ENCODE data around the gene DPH2. TPM values are rescaled to one million over a fixed set of nuclear protein-coding genes. Genes with fewer than 3 reads are reported as not detected.
A peak's percentile ranks its signal among the peaks of the same experiment; 100 is the strongest.

The DPH2 gene, protein sequence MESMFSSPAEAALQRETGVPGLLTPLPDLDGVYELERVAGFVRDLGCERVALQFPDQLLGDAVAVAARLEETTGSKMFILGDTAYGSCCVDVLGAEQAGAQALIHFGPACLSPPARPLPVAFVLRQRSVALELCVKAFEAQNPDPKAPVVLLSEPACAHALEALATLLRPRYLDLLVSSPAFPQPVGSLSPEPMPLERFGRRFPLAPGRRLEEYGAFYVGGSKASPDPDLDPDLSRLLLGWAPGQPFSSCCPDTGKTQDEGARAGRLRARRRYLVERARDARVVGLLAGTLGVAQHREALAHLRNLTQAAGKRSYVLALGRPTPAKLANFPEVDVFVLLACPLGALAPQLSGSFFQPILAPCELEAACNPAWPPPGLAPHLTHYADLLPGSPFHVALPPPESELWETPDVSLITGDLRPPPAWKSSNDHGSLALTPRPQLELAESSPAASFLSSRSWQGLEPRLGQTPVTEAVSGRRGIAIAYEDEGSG
- 10 to 100 TPM; 14.2 to 19.0 (median 15.4) TPM for total RNA-seq
- 10.7 TPM for polyA plus RNA-seq
- long read RNA-seq, donor 1, transcript DPH2-201 (6 exons, 2,472 nt) = major isoform, 19 of 29 reads
- long read RNA-seq, donor 1, partial matches to known transcripts = 4 of 29 reads
- long read RNA-seq, donor 1, other reads (novel, unspliced or antisense) = 2 of 29 reads
- long read RNA-seq, donor 2, transcript DPH2-201 (6 exons, 2,472 nt) = major isoform, 11 of 17 reads
- long read RNA-seq, donor 2, partial matches to known transcripts = 0 of 17 reads
- long read RNA-seq, donor 2, other reads (novel, unspliced or antisense) = 2 of 17 reads
- long read RNA-seq, donor 3, transcript DPH2-201 (6 exons, 2,472 nt) = major isoform, 20 of 39 reads
- long read RNA-seq, donor 3, partial matches to known transcripts = 7 of 39 reads
- long read RNA-seq, donor 3, other reads (novel, unspliced or antisense) = 7 of 39 reads
- long read RNA-seq, donor 4, partial matches to known transcripts = 0 of 9 reads
- long read RNA-seq, donor 4, other reads (novel, unspliced or antisense) = 3 of 9 reads

DNA sequence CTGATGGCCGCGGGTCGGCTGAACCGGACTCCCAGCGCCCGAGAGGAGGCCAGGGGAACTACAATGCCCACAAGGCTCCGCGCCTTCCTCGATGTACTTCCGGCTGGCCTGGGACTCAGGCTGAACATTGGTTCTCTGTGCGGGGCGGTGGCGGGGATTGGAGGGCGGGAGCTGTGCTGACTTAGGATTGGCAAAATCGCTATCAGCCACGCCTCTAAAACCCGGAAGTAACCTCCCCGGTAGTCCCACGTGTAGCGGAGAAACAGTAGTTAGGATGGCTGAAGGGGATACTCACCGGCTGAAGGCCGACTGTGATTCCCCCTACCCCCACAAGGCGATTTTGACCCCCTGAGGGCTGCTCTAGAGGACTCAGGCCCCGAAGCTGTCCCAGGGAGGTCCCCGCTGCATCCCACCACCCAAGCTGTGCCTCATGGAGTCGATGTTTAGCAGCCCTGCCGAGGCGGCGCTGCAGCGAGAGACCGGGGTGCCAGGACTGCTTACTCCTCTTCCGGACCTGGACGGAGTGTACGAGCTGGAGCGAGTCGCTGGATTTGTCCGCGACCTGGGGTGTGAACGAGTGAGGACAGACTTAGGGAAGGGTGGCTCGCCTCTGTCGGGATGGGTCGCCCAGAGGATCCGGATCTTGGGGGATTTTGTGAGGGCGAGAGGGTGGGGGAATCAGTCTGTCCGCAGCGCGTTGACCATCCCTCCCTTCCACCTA is at the start of gene DPH2:
Gene DPH2, plus strand, starts transcription at position 265 of the 721 bp plus-strand sequence. Its CDS starts 166 bp downstream, at position 431.
- intact Hi-C loops (cut with DNase I) = no loop called here
- DNase-seq = peak; percentile 98
- H3K4me1 ChIP-seq (ENCODE audit: control insufficient read depth, insufficient read depth, low read length) = peaks cover 5% of the 10 kb centered on the region
- no peaks in the 10 kb centered on the region for H3K27me3 ChIP-seq (ENCODE audit: control insufficient read depth, insufficient read depth)
- ATAC-seq = peak; percentile 93 to 94
- under 1% methylated on average over 47 of the region's 47 CpGs for WGBS
- peak within 1 kb of the TSS; percentile 87 for H3K4me3 ChIP-seq (ENCODE audit: low read length)
- peak within 1 kb of the TSS; percentile 16 for H3K27ac ChIP-seq (ENCODE audit: low read length)
- H3K9me3 ChIP-seq (ENCODE audit: control insufficient read depth, low read length) = no peaks in the 10 kb centered on the region

DNA sequence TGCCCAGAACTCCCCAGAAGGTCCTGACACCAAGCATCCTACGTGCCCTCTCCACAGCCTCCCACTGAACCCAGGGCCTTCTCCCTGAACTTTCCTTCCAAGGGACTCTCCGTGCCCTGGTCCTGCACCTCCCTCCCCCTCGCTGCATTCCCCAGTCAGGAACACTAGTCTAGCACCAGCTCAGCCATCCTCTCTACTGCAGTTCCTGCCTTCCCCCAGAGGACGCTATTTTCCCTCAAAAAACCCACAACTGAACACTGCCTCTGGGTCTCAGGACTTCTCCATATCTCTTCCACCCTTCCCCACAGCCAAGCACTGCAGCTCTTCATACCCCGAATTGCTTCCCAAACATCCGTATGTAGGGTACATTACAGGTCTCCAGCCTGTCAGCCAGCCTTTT is 48.8 kb upstream of the DPH2 start:
- 92% methylated on average over 6 of the region's 6 CpGs for WGBS
- no peak for ATAC-seq
- intact Hi-C loops (cut with DNase I) = no loop called here
- H3K27me3 ChIP-seq (ENCODE audit: control insufficient read depth, insufficient read depth) = no peaks in the 10 kb centered on the region
- H3K4me1 ChIP-seq (ENCODE audit: control insufficient read depth, insufficient read depth, low read length) = no peaks in the 10 kb centered on the region
- H3K9me3 ChIP-seq (ENCODE audit: control insufficient read depth, low read length) = no peaks in the 10 kb centered on the region
- no peak overlapping the region for H3K4me3 ChIP-seq (ENCODE audit: low read length)
- DNase-seq = no peak
- no peak overlapping the region for H3K27ac ChIP-seq (ENCODE audit: low read length)

- WGBS = 86% methylated on average over 4 of the region's 4 CpGs
- Histone ChIP-seq H3K4me1 (ENCODE audit: control insufficient read depth, insufficient read depth, low read length) (no peaks in the 10 kb centered on the region), H3K27ac (ENCODE audit: low read length) (no peak overlapping the region), H3K4me3 (ENCODE audit: low read length) (no peak overlapping the region), H3K27me3 (ENCODE audit: control insufficient read depth, insufficient read depth) (no peaks in the 10 kb centered on the region), H3K9me3 (ENCODE audit: control insufficient read depth, low read length) (no peaks in the 10 kb centered on the region)
- no peak for ATAC-seq
- intact Hi-C loops (cut with DNase I) = no loop called here
- no peak for DNase-seq
Observed at GRCh38 chr1:43924516-43924915, 45.3 kb upstream of the DPH2 start.

GRCh38 chr1:43925846-43926245 is 44.0 kb upstream of the DPH2 start:
- no peak overlapping the region for H3K27ac ChIP-seq (ENCODE audit: low read length)
- WGBS = 91% methylated on average over 9 of the region's 9 CpGs
- no peaks in the 10 kb centered on the region for H3K27me3 ChIP-seq (ENCODE audit: control insufficient read depth, insufficient read depth)
- no peak for DNase-seq
- intact Hi-C loops (cut with DNase I) = no loop called here
- no peaks in the 10 kb centered on the region for H3K4me1 ChIP-seq (ENCODE audit: control insufficient read depth, insufficient read depth, low read length)
- no peak overlapping the region for H3K4me3 ChIP-seq (ENCODE audit: low read length)
- H3K9me3 ChIP-seq (ENCODE audit: control insufficient read depth, low read length) = no peaks in the 10 kb centered on the region
- no peak for ATAC-seq

GRCh38 chr1:43930168-43930948 is 39.5 kb upstream of the DPH2 start:
- no peak overlapping the region for H3K4me3 ChIP-seq (ENCODE audit: low read length)
- no peaks in the 10 kb centered on the region for H3K9me3 ChIP-seq (ENCODE audit: control insufficient read depth, low read length)
- 95% methylated on average over 10 of the region's 10 CpGs for WGBS
- no peaks in the 10 kb centered on the region for H3K27me3 ChIP-seq (ENCODE audit: control insufficient read depth, insufficient read depth)
- intact Hi-C loops (cut with DNase I) = loop anchor here in 1 of 4 donors (5.0 kb wide), 1 partner anchor 168 kb away; no protein-coding TSS in a partner anchor
- H3K4me1 ChIP-seq (ENCODE audit: control insufficient read depth, insufficient read depth, low read length) = no peaks in the 10 kb centered on the region
- ATAC-seq = no peak
- DNase-seq = no peak
- H3K27ac ChIP-seq (ENCODE audit: low read length) = no peak overlapping the region

DNA sequence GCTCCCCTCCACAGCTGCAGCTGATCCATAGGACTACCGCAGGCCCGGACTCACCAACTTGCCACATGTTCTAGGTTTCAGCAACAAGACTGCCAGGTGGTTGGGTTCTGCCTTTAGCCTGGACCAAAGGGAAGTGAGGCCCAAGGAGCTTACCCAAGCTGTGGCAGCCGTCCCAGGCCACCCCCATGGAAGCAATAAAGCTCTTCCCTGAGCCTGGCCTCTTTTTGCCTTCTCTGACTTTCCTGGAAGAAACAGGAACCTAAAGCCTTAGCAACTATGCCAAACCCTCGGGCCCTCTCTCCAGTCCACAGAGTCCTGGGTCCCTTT is 38.9 kb upstream of the DPH2 start:
- intact Hi-C loops (cut with DNase I) = loop anchor here in 1 of 4 donors (5.0 kb wide), 1 partner anchor 169 kb away; no protein-coding TSS in a partner anchor
- no peak for DNase-seq
- peaks cover 2% of the 10 kb centered on the region for H3K4me1 ChIP-seq (ENCODE audit: control insufficient read depth, insufficient read depth, low read length)
- H3K27me3 ChIP-seq (ENCODE audit: control insufficient read depth, insufficient read depth) = no peaks in the 10 kb centered on the region
- H3K9me3 ChIP-seq (ENCODE audit: control insufficient read depth, low read length) = no peaks in the 10 kb centered on the region
- no peak overlapping the region for H3K4me3 ChIP-seq (ENCODE audit: low read length)
- no peak overlapping the region for H3K27ac ChIP-seq (ENCODE audit: low read length)
- WGBS = 86% methylated on average over 4 of the region's 4 CpGs
- ATAC-seq = no peak

DNA sequence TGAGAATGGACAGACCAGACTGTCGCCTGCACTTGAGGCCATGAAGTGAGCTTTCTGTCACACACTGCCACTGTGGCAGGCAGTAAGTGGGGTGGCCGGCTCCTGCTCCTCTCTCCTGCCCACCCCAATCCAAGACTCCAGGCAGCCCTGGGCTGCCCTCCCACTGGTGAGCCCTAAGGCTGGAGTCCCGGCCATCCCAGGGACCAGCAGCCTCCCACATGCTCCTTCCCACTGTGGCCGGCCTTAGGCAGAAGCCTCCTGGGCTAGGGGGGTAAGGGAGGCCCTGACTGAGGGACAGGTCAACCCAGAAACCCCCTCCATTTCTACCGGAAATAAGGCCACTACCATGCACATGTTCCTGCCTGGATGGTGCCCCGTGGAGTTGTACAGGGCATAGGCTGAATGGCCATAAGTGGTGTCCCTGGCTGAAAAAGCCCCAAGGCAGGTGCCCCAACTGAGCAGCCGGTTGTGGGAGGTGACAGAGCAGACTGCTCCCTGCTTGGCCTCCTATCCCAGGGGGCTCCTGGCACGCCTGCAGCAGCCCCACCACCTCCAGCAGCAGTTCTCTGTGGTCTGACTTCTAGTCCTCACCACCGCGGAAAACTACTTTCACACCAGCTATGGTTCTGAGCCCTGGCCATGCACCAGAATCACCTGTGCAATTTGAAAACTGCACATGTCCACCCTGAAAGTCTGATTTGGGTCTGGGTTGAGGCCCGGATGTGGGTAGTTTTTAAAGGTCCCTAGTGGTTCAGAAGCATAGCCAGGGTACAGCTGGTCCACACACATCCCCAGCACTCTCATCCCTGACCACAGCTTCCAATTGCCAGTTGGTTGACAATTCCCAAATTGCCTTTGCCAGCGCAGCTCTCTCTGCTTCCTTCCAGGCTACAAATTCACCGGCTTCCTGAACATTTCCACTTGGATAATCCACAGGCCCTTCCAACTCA is 37.8 kb upstream of the DPH2 start:
- 87% methylated on average over 13 of the region's 13 CpGs for WGBS
- intact Hi-C loops (cut with DNase I) = loop anchor here in 1 of 4 donors (5.0 kb wide), 1 partner anchor 170 kb away; no protein-coding TSS in a partner anchor

GRCh38 chr1:43932786-43933385 is 36.9 kb upstream of the DPH2 start:
- Histone ChIP-seq H3K4me3 (ENCODE audit: low read length) (no peak overlapping the region), H3K9me3 (ENCODE audit: control insufficient read depth, low read length) (no peaks in the 10 kb centered on the region), H3K27ac (ENCODE audit: low read length) (no peak overlapping the region), H3K27me3 (ENCODE audit: control insufficient read depth, insufficient read depth) (no peaks in the 10 kb centered on the region), H3K4me1 (ENCODE audit: control insufficient read depth, insufficient read depth, low read length) (peaks cover 4% of the 10 kb centered on the region)
- ATAC-seq (no peak), DNase-seq (no peak)
- intact Hi-C loops (cut with DNase I) = loop anchor here in 1 of 4 donors (5.0 kb wide), 1 partner anchor 171 kb away; no protein-coding TSS in a partner anchor
- WGBS = 29% methylated on average over 8 of the region's 8 CpGs

More for the DNA sequence above, 37.8 kb upstream of the DPH2 start:
- Histone ChIP-seq H3K27ac (ENCODE audit: low read length) (no peak overlapping the region), H3K4me1 (ENCODE audit: control insufficient read depth, insufficient read depth, low read length) (peaks cover 4% of the 10 kb centered on the region), H3K27me3 (ENCODE audit: control insufficient read depth, insufficient read depth) (no peaks in the 10 kb centered on the region), H3K9me3 (ENCODE audit: control insufficient read depth, low read length) (no peaks in the 10 kb centered on the region), H3K4me3 (ENCODE audit: low read length) (no peak overlapping the region)
- no peak for DNase-seq
- ATAC-seq = no peak
